GM19099 (cell line): Measurements from ENCODE around the gene LRRTM4.

Experiments used
- POLR2A ChIP-seq: IDR thresholded peaks from 3 replicates; pipeline ENCODE4 v1.6.1; 2011; ENCODE audit warnings: low read depth; ENCODE audit not compliant: insufficient read length; ENCODE audit errors: extremely low read depth

The LRRTM4 gene

GRCh38 chr2:77521931-77522470 lies at the start of gene LRRTM4:
Gene LRRTM4, minus strand, starts transcription at chr2:77522376.
- no peak for TF ChIP-seq POLR2A

- TF ChIP-seq POLR2A: no peak
Observed at GRCh38 chr2:77571545-77571944, 49.4 kb upstream of the LRRTM4 start.

DNA sequence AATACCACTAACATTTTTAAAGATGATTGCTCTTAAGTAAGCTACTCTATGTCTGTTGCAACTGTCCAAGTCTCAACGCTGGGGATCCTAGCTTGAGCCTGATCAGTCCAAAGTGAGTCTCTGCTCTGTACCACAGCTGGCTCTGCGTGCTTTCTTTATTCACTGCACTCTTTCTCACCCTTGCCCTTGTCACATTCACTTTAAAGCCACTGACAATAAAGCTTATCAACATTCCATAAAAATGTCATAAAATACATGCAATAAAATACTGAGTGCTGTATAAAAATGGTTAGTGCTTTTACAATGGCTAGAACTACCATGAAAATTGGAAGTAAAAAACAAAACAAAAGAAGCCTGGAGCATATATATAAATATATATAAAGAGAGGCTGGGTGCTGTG lies 45.5 kb upstream of the LRRTM4 start:
- no peak for TF ChIP-seq POLR2A

DNA sequence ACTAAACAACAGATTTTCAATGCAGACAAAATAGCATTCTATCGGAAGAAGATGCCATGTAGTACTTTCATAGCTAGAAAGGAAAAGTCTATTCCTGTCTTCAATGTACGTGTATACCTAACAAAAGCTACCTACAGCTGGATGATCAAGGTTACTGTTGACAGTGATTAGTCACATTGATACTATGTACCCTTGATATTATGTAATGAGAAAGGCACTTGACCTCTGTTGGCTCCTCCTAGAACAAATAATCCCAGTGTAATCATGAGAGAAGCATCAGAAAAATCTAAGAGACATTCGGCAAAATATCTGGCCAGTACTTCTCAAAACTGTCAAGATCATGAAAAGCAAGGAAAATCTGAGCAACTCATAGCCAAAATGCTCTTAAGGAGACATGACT lies 44.4 kb upstream of the LRRTM4 start:
- no peak for TF ChIP-seq POLR2A

DNA sequence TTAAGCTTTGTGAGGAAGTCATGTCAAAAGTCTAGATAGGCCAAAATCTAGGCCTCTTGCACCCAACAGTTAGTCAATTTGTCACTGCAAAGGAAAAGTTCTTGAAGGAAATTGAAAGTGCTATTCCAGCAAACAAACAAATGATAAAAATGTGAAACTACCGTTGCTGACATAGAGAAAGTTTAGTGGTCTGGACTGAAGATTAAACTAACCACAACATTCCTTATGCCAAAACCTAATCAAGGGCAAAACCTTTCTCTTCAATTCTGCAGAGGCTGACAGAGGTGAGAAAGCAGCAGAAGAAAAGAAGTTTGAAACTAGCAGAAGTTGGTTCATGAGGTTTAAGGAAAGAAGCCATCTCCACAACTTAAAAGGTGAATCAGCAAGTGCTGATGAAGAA lies 44.0 kb upstream of the LRRTM4 start:
- TF ChIP-seq POLR2A: no peak

GRCh38 chr2:77552956-77553355 lies 30.8 kb upstream of the LRRTM4 start:
- TF ChIP-seq POLR2A: no peak

- no peak for TF ChIP-seq POLR2A
Observed at GRCh38 chr2:77538031-77538430, 15.9 kb upstream of the LRRTM4 start.

DNA sequence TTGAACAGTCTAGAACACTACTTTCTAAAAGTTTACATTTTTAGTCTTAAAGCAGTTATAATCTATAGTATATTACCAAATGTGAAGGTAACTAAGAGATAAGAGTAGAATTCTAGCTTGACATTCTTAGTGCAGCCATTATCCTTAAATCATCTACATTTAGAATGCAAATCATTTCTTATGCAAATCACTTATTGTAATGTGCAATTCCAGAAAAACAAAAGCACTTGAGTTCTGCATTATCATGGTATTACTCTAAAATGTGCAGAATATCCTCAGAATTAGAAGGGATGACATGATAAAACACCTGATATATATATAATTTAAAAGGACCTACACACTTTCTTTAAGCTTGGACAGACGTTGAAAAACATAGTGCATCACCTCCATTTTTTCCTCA lies 712 bp upstream of the LRRTM4 start:
- TF ChIP-seq POLR2A: no peak

- no peak for TF ChIP-seq POLR2A
Observed at GRCh38 chr2:77521548-77521891, 656 bp downstream of the LRRTM4 start.

DNA sequence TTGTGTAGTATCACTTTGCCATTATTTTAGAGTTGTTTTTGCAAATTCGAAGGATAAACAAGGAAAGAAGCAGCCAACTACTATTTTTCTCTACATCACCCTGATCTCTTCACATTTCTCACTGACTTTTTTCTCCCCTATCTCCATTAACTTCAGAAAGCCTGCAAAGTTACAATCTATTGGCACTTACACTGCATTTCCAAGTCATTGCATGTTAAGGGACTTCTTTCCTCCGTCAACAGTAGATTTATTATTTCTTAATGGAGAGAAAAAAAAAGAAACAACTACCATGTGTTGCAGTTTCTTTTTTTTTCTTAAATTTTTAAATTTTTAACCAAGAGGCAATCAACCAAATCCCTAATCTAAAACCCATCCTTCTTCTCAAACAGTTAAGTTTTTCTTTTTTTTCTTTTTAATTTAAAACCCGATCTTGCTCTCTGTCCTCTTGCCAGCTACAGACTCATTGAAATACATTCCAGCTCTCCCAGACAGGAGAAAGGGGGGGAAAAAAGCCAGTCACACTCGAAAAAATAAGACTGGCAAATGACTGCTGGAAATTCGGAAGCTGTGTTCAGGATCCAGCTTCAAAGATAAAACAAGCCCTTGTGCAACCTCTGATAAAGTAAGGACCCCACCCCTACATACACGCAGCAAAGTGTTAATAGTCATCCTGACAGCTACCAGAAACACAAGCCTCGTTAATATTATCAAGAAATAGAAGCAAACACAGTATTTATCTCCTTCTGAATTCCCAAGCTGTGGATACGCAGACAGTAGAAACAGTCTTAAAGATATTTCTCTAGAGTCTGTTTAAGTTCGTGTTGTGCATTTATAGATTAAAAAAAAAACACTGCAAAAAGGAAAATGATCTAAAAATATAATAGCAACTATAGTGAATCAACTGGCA lies 1.3 kb downstream of the LRRTM4 start:
- no peak for TF ChIP-seq POLR2A

DNA sequence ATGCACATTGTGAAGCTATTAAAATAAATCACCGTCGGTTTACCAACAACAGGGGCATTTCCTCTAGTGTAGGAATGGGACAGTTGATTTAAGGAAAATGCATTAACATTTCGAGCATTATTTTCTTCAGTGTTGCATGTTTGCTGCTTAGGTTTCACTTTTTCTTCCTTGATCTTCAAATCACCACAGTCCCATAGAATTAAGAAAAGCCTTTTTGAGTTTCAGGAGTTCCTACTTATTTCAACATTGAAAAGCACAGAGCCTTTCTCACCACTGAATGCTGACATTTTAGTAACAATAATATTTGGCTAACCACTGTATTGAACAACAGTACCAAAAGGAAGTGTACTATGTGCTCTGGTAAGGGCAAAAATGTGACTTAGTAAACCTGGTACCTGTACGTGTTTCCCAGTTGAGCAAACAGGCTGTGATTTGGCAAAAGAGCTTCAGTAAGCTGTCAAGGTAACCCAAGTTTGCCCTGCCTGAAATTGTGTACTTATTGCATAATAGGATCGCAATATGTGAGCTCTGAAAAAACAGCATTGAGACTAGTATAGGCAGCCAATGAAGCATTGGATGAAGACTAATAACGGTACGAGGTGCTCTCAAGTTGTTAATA lies 2.2 kb downstream of the LRRTM4 start:
- TF ChIP-seq POLR2A: no peak

DNA sequence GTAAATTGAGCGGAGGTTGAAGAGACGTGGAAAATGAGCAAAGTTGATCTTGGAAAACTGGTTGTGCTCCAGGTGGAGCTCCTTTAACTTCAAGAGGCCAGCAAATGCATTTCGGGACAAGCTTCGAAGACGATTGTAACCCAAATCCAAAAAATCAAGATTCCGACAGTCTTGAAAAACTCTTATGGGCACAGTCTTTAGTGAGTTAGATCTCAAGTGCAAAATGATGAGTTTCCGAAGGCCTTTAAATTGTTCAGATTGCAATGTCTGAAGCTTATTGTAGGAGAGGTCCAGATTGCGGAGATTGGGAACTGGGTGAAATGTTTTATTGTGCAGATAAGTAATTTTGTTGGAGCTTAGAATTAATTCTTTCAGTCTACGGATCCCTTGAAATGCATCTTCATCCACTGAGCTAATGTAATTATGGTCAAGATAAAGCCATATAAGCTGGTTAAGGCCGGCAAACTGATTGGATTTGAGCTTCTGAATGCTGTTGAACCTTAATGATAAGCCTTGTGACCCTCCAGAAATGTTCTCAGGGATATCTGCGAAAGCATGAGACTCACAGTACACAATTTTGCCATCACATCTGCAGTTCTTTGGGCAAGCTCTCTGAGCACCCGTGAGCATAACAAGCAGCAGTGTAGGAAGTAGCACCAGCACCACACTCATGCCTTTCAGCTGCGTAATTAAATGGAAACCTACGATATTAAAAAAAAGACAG lies 2.9 kb downstream of the LRRTM4 start:
- TF ChIP-seq POLR2A: no peak

GRCh38 chr2:77518311-77518710 lies 3.9 kb downstream of the LRRTM4 start:
- TF ChIP-seq POLR2A: no peak

- no peak for TF ChIP-seq POLR2A
Observed at GRCh38 chr2:77513191-77513590, 9.0 kb downstream of the LRRTM4 start.

DNA sequence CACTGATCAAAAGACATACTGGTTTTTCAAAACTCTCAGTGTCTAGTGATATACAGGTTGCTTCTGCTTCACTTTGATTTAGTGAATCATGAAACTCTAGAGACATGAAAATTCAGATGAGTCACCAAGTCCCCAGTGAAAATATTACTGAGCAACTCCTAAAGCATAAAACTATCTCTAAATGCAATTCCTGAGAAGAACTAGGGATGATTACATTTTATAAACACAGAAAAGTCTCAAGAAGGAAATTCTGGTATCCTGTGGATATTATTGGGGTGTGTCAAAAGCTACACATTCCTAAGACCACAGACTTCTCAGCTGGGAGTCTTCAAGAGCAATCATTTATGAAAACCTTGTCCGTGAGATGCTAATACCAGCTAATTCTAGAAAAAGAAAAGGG lies 9.7 kb downstream of the LRRTM4 start:
- TF ChIP-seq POLR2A: no peak
